Central memory CD8-positive, alpha-beta T cell (primary cell): ENCODE measurements around the gene S1PR3.

Experiments used
- ATAC-seq: fragments of 150-1000 bp; cut with Tn5 transposase; replicated peaks from 2 replicates; pipeline ENCODE4 v1.10.0; 2022; ENCODE audit warnings: mild to moderate bottlenecking, moderate FRiP score, moderate number of reproducible peaks; ENCODE audit not compliant: poor library complexity, severe bottlenecking; ENCODE audit errors: extremely low read depth
- DNase-seq, 2 donors: peaks; one replicate each; pipeline ENCODE4 v3.0.0; 2021; ENCODE audit warnings: low spot score in 2 of 2
- H3K27ac Mint-ChIP-seq: one replicate; pipeline ENCODE4 v1.8.0; 2022; ENCODE audit warnings: low read depth, mild to moderate bottlenecking, moderate library complexity, mixed read lengths
- H3K27me3 Mint-ChIP-seq: one replicate; pipeline ENCODE4 v1.8.0; 2022; ENCODE audit warnings: mixed read lengths
- H3K36me3 Mint-ChIP-seq: one replicate; pipeline ENCODE4 v1.8.0; 2022; ENCODE audit warnings: mild to moderate bottlenecking, moderate library complexity, mixed read lengths; ENCODE audit not compliant: insufficient read depth
- H3K4me1 Mint-ChIP-seq: one replicate; pipeline ENCODE4 v1.8.0; 2022; ENCODE audit warnings: mixed read lengths
- H3K4me3 Mint-ChIP-seq: one replicate; pipeline ENCODE4 v1.8.0; 2022; ENCODE audit warnings: mild to moderate bottlenecking, moderate library complexity, mixed read lengths
- H3K9me3 Mint-ChIP-seq: one replicate; pipeline ENCODE4 v1.8.0; 2022; ENCODE audit warnings: mixed read lengths

S1PR3 gene

GRCh38 chr9:88953381-88954029 is 37.8 kb upstream of the S1PR3 start:
- Mint-ChIP-seq H3K36me3 (peaks cover 2% of the 10 kb centered on the region), H3K4me1 (no peaks in the 10 kb centered on the region), H3K27me3 (peaks cover 33% of the 10 kb centered on the region), H3K4me3 (no peak overlapping the region), H3K9me3 (no peaks in the 10 kb centered on the region), H3K27ac (no peak overlapping the region)
- ATAC-seq: no peak
- DNase-seq: no peak

DNA sequence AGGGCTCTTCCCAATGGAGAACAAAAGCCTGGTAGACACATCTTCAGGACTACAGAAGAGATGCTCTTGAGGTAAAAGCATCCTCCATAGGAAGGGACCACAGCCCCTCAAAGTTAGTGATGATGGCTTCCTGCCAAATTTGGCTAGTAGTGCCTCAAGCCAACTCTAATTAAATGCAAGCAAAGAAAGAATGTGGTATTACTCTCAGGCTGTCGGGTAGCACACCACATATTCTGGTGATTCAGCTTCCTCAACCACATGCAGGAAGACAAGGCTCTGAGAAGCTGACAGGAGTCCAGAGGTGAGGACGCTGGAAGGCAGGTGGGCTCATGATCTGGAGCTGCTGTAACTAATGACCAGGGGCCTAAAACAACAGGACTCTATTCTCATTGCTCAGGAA is 37.2 kb upstream of the S1PR3 start:
- no peak overlapping the region for H3K4me3 Mint-ChIP-seq
- peaks cover 2% of the 10 kb centered on the region for H3K36me3 Mint-ChIP-seq
- H3K27me3 Mint-ChIP-seq: peaks cover 33% of the 10 kb centered on the region
- H3K4me1 Mint-ChIP-seq: no peaks in the 10 kb centered on the region
- no peak overlapping the region for H3K27ac Mint-ChIP-seq
- DNase-seq (no peak), ATAC-seq (no peak)
- H3K9me3 Mint-ChIP-seq: no peaks in the 10 kb centered on the region

GRCh38 chr9:88957526-88957925 is 33.7 kb upstream of the S1PR3 start:
- peaks cover 33% of the 10 kb centered on the region for H3K27me3 Mint-ChIP-seq
- peaks cover 3% of the 10 kb centered on the region for H3K36me3 Mint-ChIP-seq
- no peak overlapping the region for H3K4me3 Mint-ChIP-seq
- no peaks in the 10 kb centered on the region for H3K4me1 Mint-ChIP-seq
- no peak overlapping the region for H3K27ac Mint-ChIP-seq
- peak; percentile 73 for ATAC-seq
- H3K9me3 Mint-ChIP-seq: no peaks in the 10 kb centered on the region
- DNase-seq: no peak

GRCh38 chr9:88959727-88960469 is 31.4 kb upstream of the S1PR3 start:
- no peak overlapping the region for H3K4me3 Mint-ChIP-seq
- H3K36me3 Mint-ChIP-seq: peaks cover 3% of the 10 kb centered on the region
- H3K9me3 Mint-ChIP-seq: no peaks in the 10 kb centered on the region
- no peaks in the 10 kb centered on the region for H3K4me1 Mint-ChIP-seq
- no peak for ATAC-seq
- H3K27ac Mint-ChIP-seq: no peak overlapping the region
- peaks cover 13% of the 10 kb centered on the region for H3K27me3 Mint-ChIP-seq
- DNase-seq: no peak

- Mint-ChIP-seq H3K4me1 (no peaks in the 10 kb centered on the region), H3K36me3 (peaks cover 3% of the 10 kb centered on the region), H3K9me3 (no peaks in the 10 kb centered on the region), H3K27ac (no peak overlapping the region), H3K4me3 (no peak overlapping the region), H3K27me3 (peaks cover 5% of the 10 kb centered on the region)
- no peak for DNase-seq
- ATAC-seq: no peak
Measured at GRCh38 chr9:88960632-88961031, 30.6 kb upstream of the S1PR3 start.

GRCh38 chr9:88965473-88965872 is 25.8 kb upstream of the S1PR3 start:
- no peak overlapping the region for H3K4me3 Mint-ChIP-seq
- no peaks in the 10 kb centered on the region for H3K9me3 Mint-ChIP-seq
- peaks cover 16% of the 10 kb centered on the region for H3K27me3 Mint-ChIP-seq
- H3K36me3 Mint-ChIP-seq: peaks cover 1% of the 10 kb centered on the region
- no peak for ATAC-seq
- H3K4me1 Mint-ChIP-seq: no peaks in the 10 kb centered on the region
- no peak overlapping the region for H3K27ac Mint-ChIP-seq
- no peak for DNase-seq

- H3K4me1 Mint-ChIP-seq: no peaks in the 10 kb centered on the region
- no peak for ATAC-seq
- H3K36me3 Mint-ChIP-seq: no peaks in the 10 kb centered on the region
- H3K27ac Mint-ChIP-seq: no peak overlapping the region
- DNase-seq: no peak
- H3K4me3 Mint-ChIP-seq: no peak overlapping the region
- H3K27me3 Mint-ChIP-seq: peaks cover 16% of the 10 kb centered on the region
- no peaks in the 10 kb centered on the region for H3K9me3 Mint-ChIP-seq
Measured at GRCh38 chr9:88966894-88967676, 24.2 kb upstream of the S1PR3 start.

- ATAC-seq (no peak), DNase-seq (no peak)
- no peaks in the 10 kb centered on the region for H3K4me1 Mint-ChIP-seq
- H3K27ac Mint-ChIP-seq: no peak overlapping the region
- no peaks in the 10 kb centered on the region for H3K9me3 Mint-ChIP-seq
- peaks cover 16% of the 10 kb centered on the region for H3K27me3 Mint-ChIP-seq
- no peak overlapping the region for H3K4me3 Mint-ChIP-seq
- no peaks in the 10 kb centered on the region for H3K36me3 Mint-ChIP-seq
Measured at GRCh38 chr9:88968799-88969198, 22.5 kb upstream of the S1PR3 start.

DNA sequence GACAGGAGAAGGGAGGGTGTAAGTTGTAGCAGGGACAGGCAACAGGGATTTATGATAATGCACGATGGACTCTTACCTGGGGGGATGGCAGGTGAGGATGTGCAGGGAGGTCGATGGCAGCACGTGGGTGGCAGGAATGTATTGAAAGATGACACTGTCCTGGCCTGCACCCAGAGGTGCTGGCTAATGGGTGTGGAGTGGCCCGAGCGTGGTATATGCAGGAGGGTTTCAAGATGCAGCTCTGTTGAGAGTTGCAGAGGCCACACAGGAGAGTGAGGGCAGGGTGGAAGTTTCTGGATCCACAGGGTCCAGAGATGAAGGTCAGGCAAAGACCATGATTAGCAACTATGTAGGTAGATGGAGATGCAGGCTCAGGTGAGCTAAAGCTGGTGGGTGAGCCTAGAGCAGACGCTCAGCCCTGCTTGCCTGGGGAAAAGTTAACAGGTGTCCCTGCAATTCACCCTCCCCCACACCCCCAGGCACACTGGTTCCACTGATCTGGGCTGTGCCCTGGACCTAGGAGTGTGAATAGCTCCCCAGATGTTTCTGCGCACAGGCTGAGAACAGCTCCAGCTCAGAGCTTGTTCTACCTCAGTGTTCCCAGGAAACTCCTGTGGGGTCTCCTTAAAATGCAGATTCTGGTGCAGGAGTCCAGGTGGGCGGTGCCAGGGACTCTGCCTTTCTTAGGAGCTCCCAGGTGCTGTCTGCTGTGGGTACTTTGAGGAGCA is 21.5 kb upstream of the S1PR3 start:
- DNase-seq (no peak), ATAC-seq (no peak)
- Mint-ChIP-seq H3K36me3 (no peaks in the 10 kb centered on the region), H3K27ac (no peak overlapping the region), H3K9me3 (no peaks in the 10 kb centered on the region), H3K4me3 (no peak overlapping the region), H3K27me3 (peaks cover 16% of the 10 kb centered on the region), H3K4me1 (no peaks in the 10 kb centered on the region)

- no peaks in the 10 kb centered on the region for H3K9me3 Mint-ChIP-seq
- H3K4me1 Mint-ChIP-seq: no peaks in the 10 kb centered on the region
- no peak overlapping the region for H3K27ac Mint-ChIP-seq
- ATAC-seq: no peak
- peaks cover 16% of the 10 kb centered on the region for H3K27me3 Mint-ChIP-seq
- no peak for DNase-seq
- H3K36me3 Mint-ChIP-seq: no peaks in the 10 kb centered on the region
- no peak overlapping the region for H3K4me3 Mint-ChIP-seq
Measured at GRCh38 chr9:88971131-88971960, 19.9 kb upstream of the S1PR3 start.

GRCh38 chr9:88972401-88972800 is 18.9 kb upstream of the S1PR3 start:
- Mint-ChIP-seq H3K9me3 (no peaks in the 10 kb centered on the region), H3K4me1 (no peaks in the 10 kb centered on the region), H3K36me3 (no peaks in the 10 kb centered on the region), H3K27me3 (peaks cover 26% of the 10 kb centered on the region), H3K4me3 (no peak overlapping the region), H3K27ac (no peak overlapping the region)
- ATAC-seq: no peak
- DNase-seq: no peak
